ENCODE results near the gene CAMP. TPM values are rescaled to one million over a fixed set of nuclear protein-coding genes. Genes with fewer than 3 reads are reported as not detected.

The CAMP gene
- total and polyA plus RNA-seq, 2 of the 13 experiments (the other 11 are each of a cell fraction or from before 2014, with no cell fraction given): not detected

MicroRNA genes within 50 kb of the gene (microRNA counts, 767-probe panel; counts per million panel counts)
- not detected for microRNA hsa-miR-4443

Small RNAs within 50 kb of the gene (microRNA-seq; reads per million reads assigned to microRNA genes)
- gene MIR4443: 0.85 reads per million

Small RNAs within 50 kb of the gene (small RNA-seq; reads per million reads assigned to genes)
- gene MIR4443 (ENCODE audit: insufficient read depth in 2 of 3, insufficient read length in 3 of 3, low read depth in 2 of 3, low replicate concordance in 1 of 3): 0 reads per million in 3 experiments
- 0 reads per million in 3 experiments for gene NDUFB1P1 (ENCODE audit: insufficient read depth in 2 of 3, insufficient read length in 3 of 3, low read depth in 2 of 3, low replicate concordance in 1 of 3)
- gene RNU7-128P (ENCODE audit: insufficient read depth in 2 of 3, insufficient read length in 3 of 3, low read depth in 2 of 3, low replicate concordance in 1 of 3): 0 reads per million in 3 experiments

Other genes starting within 250 kb of the CAMP start
- 33.1 and 63.3 TPM in 2 replicates for gene MAP4, start 207.1 kb upstream of the CAMP start, total RNA-seq (2016; rRNA removed; fragmentation: Illumina TruSeq; extraction: Trizol)
- gene MAP4, start 207.1 kb upstream of the CAMP start, polyA plus RNA-seq (2011; rRNA removed): 38.7 and 46.0 TPM in 2 replicates
- gene CDC25A, start 35.1 kb upstream of the CAMP start, total RNA-seq (2016; rRNA removed; fragmentation: Illumina TruSeq; extraction: Trizol): 45.4 and 54.7 TPM in 2 replicates
- 6.1 and 7.9 TPM in 2 replicates for gene CDC25A, start 35.1 kb upstream of the CAMP start, polyA plus RNA-seq (2011; rRNA removed)
- gene ZNF589, start 17.6 kb downstream of the CAMP start, total RNA-seq (2016; rRNA removed; fragmentation: Illumina TruSeq; extraction: Trizol): 5.6 and 7.3 TPM in 2 replicates
- 5.8 and 7.2 TPM in 2 replicates for gene ZNF589, start 17.6 kb downstream of the CAMP start, polyA plus RNA-seq (2011; rRNA removed)
- 29.3 and 39.3 TPM in 2 replicates for gene NME6, start 77.9 kb downstream of the CAMP start, total RNA-seq (2016; rRNA removed; fragmentation: Illumina TruSeq; extraction: Trizol)
- gene NME6, start 77.9 kb downstream of the CAMP start, polyA plus RNA-seq (2011; rRNA removed): 31.0 and 35.0 TPM in 2 replicates
- not detected in 2 replicates for gene SPINK8, start 110.2 kb downstream of the CAMP start, total RNA-seq (2016; rRNA removed; fragmentation: Illumina TruSeq; extraction: Trizol)
- not detected in 2 replicates for gene SPINK8, start 110.2 kb downstream of the CAMP start, polyA plus RNA-seq (2011; rRNA removed)
- not detected in 2 replicates for gene FBXW12, start 148.7 kb downstream of the CAMP start, total RNA-seq (2016; rRNA removed; fragmentation: Illumina TruSeq; extraction: Trizol)
- not detected in 2 replicates for gene FBXW12, start 148.7 kb downstream of the CAMP start, polyA plus RNA-seq (2011; rRNA removed)
- gene PLXNB1, start 206.6 kb downstream of the CAMP start, total RNA-seq (2016; rRNA removed; fragmentation: Illumina TruSeq; extraction: Trizol): 25.4 and 86.0 TPM in 2 replicates
- gene PLXNB1, start 206.6 kb downstream of the CAMP start, polyA plus RNA-seq (2011; rRNA removed): 143 and 179 TPM in 2 replicates
- 29.4 and 38.3 TPM in 2 replicates for gene CCDC51, start 216.6 kb downstream of the CAMP start, total RNA-seq (2016; rRNA removed; fragmentation: Illumina TruSeq; extraction: Trizol)
- gene CCDC51, start 216.6 kb downstream of the CAMP start, polyA plus RNA-seq (2011; rRNA removed): 15.5 and 18.1 TPM in 2 replicates
- 486 and 510 TPM in 2 replicates for gene TMA7, start 216.8 kb downstream of the CAMP start, total RNA-seq (2016; rRNA removed; fragmentation: Illumina TruSeq; extraction: Trizol)
- gene TMA7, start 216.8 kb downstream of the CAMP start, polyA plus RNA-seq (2011; rRNA removed): 80.9 and 100 TPM in 2 replicates
- gene ATRIP, start 223.2 kb downstream of the CAMP start, total RNA-seq (2016; rRNA removed; fragmentation: Illumina TruSeq; extraction: Trizol): 11.4 and 12.5 TPM in 2 replicates
- 5.1 and 5.3 TPM in 2 replicates for gene ATRIP, start 223.2 kb downstream of the CAMP start, polyA plus RNA-seq (2011; rRNA removed)

All from HepG2 (cell line).